ENCODE data around the gene PRC1.

GRCh38 chr15:91023720-91024119 is 29.4 kb upstream of the PRC1 start:
- TF ChIP-seq CHD4 (IDR thresholded peaks at IDR 0.05; ENCODE audit: borderline replicate concordance, low read length) (no peak), ETV5 (CRISPR knock-in tag; IDR thresholded peaks at IDR 0.05; ENCODE audit: borderline replicate concordance) (no peak), KDM4B (CRISPR knock-in tag; IDR thresholded peaks at IDR 0.05) (no peak), POLR2A (IDR thresholded peaks at IDR 0.05; ENCODE audit: insufficient read depth in 1 of 2, low read depth in 2 of 2, low read length in 2 of 2) (no peak), ZNF280B (CRISPR knock-in tag; IDR thresholded peaks at IDR 0.05; ENCODE audit: borderline replicate concordance) (no peak), GABPA (IDR thresholded peaks at IDR 0.05; ENCODE audit: low read depth, low read length) (no peak), GABPA (CRISPR knock-in tag; IDR thresholded peaks at IDR 0.05; ENCODE audit: low read depth) (no peak), CTCF (CRISPR knock-in tag; IDR thresholded peaks at IDR 0.05) (no peak), KLF6 (CRISPR knock-in tag; IDR thresholded peaks at IDR 0.05) (no peak)

Data from HepG2 (cell line).